Right lobe of liver (tissue), 4 donors: ENCODE results near the gene WNT4.

Experiments
- CTCF ChIP-seq, 4 donors: fragments of 200-600 bp in 3 of 4; fragments of 450-650 bp in 1 of 4; IDR thresholded peaks; one replicate each; pipeline versions ENCODE4 v1.5.1 to v1.8.0; 2016 to 2022; ENCODE audit warnings: antibody characterized with exemption in 4 of 4, mild to moderate bottlenecking in 2 of 4
- POLR2A ChIP-seq: fragments of 450-650 bp; IDR thresholded peaks from one replicate; pipeline ENCODE4 v1.6.1; 2017; ENCODE audit warnings: antibody characterized with exemption, mild to moderate bottlenecking
- donor health status: DM: no; HTN: no; CAD: no.
- donor health status: DM: no; HTN: no; CAD: no.
- donor health status: DM: no; HTN: yes; CAD: no.

- TF ChIP-seq CTCF (IDR thresholded peaks at IDR 0.05) (no peak), POLR2A (no peak)
Measured at GRCh38 chr1:22142315-22143064, 407 bp downstream of the WNT4 start.
